Fibroblast of pulmonary artery (primary cell): Measurements from ENCODE around the gene DNAJC6.

ENCODE experiments used
- DNase-seq: peaks from one replicate; pipeline ENCODE4 v3.0.0-alpha.2; 2010; ENCODE audit warnings: low read depth
- H3K4me3 ChIP-seq: replicated peaks from 2 replicates; pipeline ENCODE4 v1.5.1; 2011; ENCODE audit warnings: low read depth, mild to moderate bottlenecking, control low read depth, low read length, moderate library complexity
- CTCF ChIP-seq: IDR thresholded peaks from 2 replicates; pipeline ENCODE4 v1.5.1; 2011; ENCODE audit warnings: mild to moderate bottlenecking, control low read depth, low read length, inconsistent platforms; ENCODE audit errors: missing control alignments

Gene DNAJC6

GRCh38 chr1:65425697-65426096 lies 116.4 kb downstream of the DNAJC6 start:
- no peak for TF ChIP-seq CTCF
- peak; percentile 95 for DNase-seq

GRCh38 chr1:65429078-65429477 lies 119.7 kb downstream of the DNAJC6 start:
- no peak for TF ChIP-seq CTCF
- H3K4me3 ChIP-seq, result no peak overlapping the region
- no peak for DNase-seq

More at GRCh38 chr1:65425697-65426096, 116.4 kb downstream of the DNAJC6 start:
- H3K4me3 ChIP-seq, result no peak overlapping the region

GRCh38 chr1:65429806-65430205 lies 120.5 kb downstream of the DNAJC6 start:
- H3K4me3 ChIP-seq, result peak overlapping the region; percentile 28
- TF ChIP-seq CTCF, result no peak
- peak; percentile 97 for DNase-seq

GRCh38 chr1:65431111-65431705 lies 121.9 kb downstream of the DNAJC6 start:
- H3K4me3 ChIP-seq, result no peak overlapping the region
- peak; percentile 58 for TF ChIP-seq CTCF
- DNase-seq, result peak; percentile 83

- TF ChIP-seq CTCF, result no peak
- no peak for DNase-seq
- H3K4me3 ChIP-seq, result no peak overlapping the region
Observed at GRCh38 chr1:65432918-65433317, 123.6 kb downstream of the DNAJC6 start.

GRCh38 chr1:65434255-65434654 lies 124.9 kb downstream of the DNAJC6 start:
- peak; percentile 19 for TF ChIP-seq CTCF
- no peak overlapping the region for H3K4me3 ChIP-seq
- no peak for DNase-seq

- no peak for TF ChIP-seq CTCF
- DNase-seq, result no peak
- no peak overlapping the region for H3K4me3 ChIP-seq
Observed at GRCh38 chr1:65434760-65435159, 125.4 kb downstream of the DNAJC6 start.
